Fibroblast of mammary gland (primary cell): ENCODE measurements around the gene ATP2C1.

Experiments
- DNase-seq: peaks from one replicate; pipeline ENCODE4 v3.0.0-alpha.2; 2010; ENCODE audit warnings: low read depth
- H3K4me3 ChIP-seq: 2 replicates; pipeline ENCODE4 v1.5.1; 2011; ENCODE audit warnings: low read depth, mild to moderate bottlenecking, low read length, moderate library complexity; ENCODE audit not compliant: control insufficient read depth
- CTCF ChIP-seq: conservative IDR thresholded peaks from 2 replicates; pipeline ENCODE4 v1.5.1; 2011; ENCODE audit warnings: low read depth, low read length, inconsistent platforms; ENCODE audit not compliant: control insufficient read depth, insufficient read depth

The ATP2C1 gene

GRCh38 chr3:130915567-130916292 lies 21.8 kb downstream of the ATP2C1 start:
- H3K4me3 ChIP-seq: no peak overlapping the region
- no peak for TF ChIP-seq CTCF
- DNase-seq: no peak

GRCh38 chr3:130916507-130917167 lies 22.8 kb downstream of the ATP2C1 start:
- no peak for TF ChIP-seq CTCF
- DNase-seq: no peak
- no peak overlapping the region for H3K4me3 ChIP-seq

- TF ChIP-seq CTCF: no peak
- DNase-seq: no peak
- no peak overlapping the region for H3K4me3 ChIP-seq
These were observed 24.4 kb downstream of the ATP2C1 start for GRCh38 chr3:130918328-130918727.

- no peak overlapping the region for H3K4me3 ChIP-seq
- peak; percentile 50 for DNase-seq
- TF ChIP-seq CTCF: no peak
These were observed 31.7 kb downstream of the ATP2C1 start for GRCh38 chr3:130925628-130926027.

GRCh38 chr3:130926504-130926903 lies 32.6 kb downstream of the ATP2C1 start:
- H3K4me3 ChIP-seq: no peak overlapping the region
- no peak for TF ChIP-seq CTCF
- no peak for DNase-seq

GRCh38 chr3:130929804-130930203 lies 35.9 kb downstream of the ATP2C1 start:
- no peak for TF ChIP-seq CTCF
- DNase-seq: no peak

More at GRCh38 chr3:130929804-130930203, 35.9 kb downstream of the ATP2C1 start:
- H3K4me3 ChIP-seq: no peak overlapping the region
